ENCODE data around the gene CCDC60.
A peak's percentile ranks its signal among the peaks of the same experiment; 100 is the strongest.

The CCDC60 gene

DNA sequence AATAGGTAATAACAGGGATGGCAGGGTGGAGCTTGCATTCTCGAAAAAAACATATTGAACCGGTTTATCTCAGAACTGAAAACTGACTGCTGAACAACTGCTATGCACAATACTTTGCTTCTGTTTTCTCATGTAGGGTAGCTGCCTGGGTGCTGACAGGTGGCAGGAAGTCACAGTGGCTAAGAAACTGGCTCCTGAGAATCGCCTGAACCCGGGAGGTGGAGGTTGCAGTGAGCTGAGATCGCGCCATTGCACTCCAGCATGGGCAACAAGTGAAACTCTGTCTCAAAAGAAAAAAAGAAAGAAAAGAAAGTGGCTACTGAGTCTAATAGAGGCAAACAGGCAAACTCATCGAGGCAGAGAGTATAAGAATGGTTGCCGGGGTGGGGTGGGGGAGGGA, 113.1 kb downstream of the CCDC60 start:
- DNase-seq, result no peak

DNA sequence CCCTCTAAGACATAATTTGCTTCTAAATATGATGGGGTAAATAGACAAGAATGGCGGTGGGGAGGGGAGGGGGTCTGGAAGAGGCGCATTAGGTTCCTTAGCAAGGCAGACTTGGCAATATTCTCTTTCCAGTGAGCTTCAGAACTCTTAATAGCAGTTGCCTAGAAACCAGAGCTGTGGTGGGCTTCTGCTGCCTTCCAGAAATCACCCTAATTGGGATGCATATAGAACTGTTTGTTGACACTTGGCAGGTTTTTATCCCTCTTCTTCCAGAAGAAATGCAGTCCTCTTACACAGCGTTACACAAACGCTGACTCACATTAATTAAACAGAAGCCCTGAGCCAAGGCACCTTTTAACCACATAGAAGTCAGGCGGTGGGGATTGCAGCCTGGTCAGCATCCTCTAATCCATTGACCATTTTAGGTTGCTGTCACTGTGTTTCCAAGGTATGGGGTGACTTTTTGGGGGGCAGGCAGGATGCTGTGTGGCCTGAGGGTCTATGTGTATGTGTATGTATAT, 114.1 kb downstream of the CCDC60 start:
- DNase-seq, result no peak

DNA sequence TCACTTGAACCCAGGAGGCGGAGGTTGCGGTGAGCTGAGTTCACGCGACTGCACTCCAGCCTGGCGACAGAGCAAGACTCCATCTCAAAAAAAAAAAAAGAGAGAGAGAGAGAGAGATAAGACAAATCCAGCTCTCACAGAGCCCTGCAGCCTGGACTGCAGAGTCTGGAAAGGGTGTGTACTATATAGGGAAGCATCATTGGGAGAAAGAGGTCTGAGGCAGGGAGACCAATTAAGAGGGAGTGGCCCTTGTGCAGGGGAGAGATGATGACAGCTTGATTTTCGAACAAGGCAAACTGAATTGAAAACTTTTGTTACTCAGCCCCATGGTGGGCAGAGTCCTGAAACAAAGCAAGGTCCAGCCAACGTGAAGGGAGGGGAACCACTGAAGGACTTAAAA, 116.2 kb downstream of the CCDC60 start:
- no peak for DNase-seq

DNA sequence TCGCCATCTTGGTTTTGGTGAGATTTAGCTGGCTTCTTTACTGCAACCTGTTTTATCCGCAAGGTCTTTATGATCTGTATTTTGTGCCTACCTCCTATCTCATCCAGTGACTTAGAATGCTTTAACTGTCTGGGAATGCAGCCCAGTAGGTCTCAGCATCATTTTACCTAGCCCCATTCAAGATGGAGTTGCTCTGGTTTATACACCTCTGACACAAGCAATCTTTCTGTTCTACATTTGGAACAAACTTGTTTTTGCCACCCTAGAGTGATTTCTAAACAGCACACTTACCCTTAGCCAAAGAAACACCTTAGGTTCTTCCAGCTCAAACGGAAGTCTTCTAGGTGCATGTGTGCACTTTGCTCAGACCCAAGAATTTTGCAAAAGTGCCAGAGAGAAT, 122.3 kb downstream of the CCDC60 start:
- no peak for DNase-seq

DNA sequence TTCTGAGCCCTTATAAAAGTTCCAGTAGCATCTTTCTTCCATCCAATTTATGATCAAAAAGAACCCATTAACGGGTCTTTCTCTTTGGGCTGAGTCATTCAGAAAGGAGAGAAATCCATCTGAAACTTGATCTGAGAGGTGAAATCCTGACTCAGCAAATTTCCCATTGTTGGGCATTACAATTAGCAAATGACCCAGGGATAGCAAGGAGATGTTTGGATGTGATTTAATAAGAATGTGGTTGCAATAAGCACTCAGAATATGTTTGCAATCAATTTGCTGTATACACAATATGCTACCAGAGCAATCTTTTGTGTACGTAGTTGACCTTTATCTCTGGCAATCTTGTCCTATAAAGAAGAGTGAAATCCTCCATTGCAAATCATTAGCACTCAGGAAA, 122.7 kb downstream of the CCDC60 start:
- DNase-seq, result no peak

DNA sequence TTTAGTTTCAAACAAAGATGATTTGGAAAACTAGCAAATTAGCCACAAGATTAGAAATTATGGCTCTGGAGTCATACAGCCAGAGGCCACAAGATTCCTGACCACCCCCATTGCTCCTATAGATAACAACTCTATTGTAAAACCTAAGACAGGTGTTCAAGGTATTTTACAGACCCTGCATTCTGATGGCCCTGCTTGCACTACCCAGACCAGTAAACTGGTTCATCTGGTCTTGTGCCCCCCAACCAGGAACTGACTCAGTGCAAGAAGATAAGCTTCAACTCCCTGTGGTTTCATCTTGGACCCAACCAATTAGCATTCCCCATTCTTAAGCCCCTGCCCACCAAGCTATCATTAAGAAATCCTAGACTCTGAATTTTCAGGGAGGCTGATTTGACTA, 125.0 kb downstream of the CCDC60 start:
- DNase-seq, result no peak

DNA sequence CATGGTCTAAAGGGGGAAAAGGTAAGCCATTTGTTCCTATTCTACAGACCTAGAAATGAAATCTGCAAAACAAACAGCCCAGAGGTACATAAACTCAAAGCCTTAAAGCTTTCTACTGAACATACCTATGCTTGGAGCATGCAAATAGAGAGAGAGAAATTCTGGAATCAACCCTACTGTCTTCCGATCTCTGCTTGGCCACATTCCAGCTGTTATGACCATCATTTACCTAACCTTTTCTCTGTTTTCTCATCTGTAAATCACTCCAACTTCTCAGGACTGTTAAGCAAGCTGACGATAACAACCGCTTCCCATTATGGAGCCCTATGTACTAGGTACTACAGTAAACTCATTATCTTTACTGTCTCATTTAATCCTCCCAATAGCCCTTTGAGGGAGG, 126.3 kb downstream of the CCDC60 start:
- no peak for DNase-seq

DNA sequence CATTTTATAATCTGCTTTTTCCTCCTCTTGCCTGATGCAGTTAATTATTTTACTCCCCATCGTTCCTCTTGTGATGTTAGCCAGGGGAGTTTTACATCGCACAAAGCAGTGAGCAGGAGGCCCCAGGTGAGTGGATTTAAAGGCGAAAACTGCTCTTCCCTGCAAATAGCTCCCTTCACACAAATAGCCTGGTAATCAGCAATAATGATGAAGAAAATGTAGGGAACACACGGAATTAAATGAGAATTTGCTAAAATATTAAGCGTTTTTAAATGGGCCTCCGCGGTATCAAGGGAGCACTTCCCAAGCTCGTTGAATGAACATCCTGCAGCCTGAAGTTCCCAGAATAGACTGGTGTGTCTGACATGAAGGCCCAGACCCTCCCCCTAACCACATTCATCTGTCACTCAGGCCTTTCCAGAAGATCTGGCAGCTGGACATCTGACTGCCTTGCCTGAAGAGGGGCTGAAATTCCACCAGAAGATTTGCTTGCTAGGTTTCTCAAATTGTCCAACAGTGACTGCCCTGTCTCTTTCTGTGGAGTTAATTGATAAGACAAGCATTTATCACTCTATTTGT, 127.2 kb downstream of the CCDC60 start:
- no peak for DNase-seq

DNA sequence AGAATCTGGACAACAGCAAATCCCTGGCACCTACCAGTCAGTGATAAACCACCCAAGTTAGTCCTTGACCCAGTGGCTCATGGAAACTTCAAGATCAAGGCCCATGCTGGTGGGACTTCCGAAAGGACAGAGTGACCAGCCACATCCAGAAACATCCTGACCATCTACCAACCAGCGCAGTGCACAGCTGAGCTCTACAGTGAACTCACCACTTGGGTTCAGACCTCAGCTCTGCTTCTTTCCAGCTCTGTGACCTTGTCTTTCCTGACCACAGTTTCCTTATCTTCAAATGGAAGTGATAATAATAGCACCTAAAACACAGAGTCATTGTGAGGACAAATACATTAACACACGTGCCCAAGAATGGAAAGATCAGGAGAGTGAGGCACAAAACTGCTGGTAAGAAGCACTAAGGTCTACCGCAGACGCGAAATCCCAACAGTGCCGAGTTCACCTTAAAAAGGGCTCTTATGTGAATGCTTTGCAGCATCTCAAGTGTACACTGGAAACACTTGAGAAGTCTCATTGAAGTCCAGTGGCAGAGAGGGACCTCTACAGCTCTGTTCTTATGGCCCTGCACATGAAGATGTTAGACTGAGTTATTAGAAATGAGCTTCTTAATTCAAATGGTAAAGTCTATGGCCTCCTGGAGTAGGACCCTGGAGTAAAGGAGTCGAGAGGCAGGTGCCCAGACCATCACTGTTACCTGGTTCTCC, 128.8 kb downstream of the CCDC60 start:
- no peak for DNase-seq

DNA sequence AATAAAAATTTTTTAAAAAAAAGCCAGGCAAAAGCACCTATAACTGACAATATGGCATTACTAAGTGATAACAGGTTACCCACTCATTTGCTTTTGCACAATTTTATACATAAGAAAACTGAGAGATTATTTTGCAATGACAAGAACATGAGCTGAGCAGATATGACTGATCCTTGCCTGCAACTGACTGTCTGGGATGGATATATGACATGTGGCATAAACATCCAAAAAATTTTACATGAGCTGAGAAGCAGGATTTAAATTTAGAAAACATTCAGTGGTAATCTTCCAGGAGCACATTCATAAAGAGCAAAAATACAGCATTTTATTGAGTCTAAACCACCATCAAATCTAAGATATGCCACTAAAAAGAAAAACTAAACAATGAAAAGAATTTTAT, 133.8 kb downstream of the CCDC60 start:
- DNase-seq, result no peak

DNA sequence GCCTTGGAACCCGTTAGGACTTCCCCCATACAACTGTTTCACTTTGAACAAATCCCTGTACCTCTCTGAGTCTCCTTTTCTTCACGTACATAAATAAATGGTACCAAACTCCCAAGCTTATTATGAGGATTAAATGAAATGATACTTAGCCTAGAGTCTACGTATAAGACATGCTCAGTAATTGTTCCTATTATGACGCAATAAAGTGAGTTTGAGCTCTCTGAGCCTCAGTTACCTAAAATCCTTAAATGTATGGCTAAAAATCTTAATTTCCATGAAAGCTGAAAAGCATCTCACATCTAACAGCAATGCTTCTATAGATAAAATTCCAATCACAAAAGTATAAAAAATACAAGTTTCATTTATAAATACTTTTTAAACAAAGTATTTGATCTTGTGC, 141.1 kb downstream of the CCDC60 start:
- no peak for DNase-seq

DNA sequence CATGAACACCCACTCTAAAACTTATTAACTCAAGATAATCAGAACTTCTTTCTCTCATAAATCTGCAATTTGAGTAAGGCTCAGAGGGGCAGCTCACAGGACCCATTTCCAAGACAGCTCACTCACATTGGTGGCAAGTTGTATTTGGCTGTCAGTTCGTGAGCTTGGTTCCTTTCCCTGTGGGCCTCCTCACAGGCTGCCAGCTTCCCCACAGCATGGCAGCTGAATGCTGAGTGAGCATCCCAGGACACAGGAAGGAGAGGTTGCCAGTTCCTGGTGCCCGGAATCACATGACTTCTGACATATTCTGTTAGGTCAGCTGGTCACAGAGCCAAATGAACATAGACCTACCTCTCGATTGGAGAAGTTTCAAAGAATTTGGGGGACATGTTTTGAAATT, 142.4 kb downstream of the CCDC60 start:
- DNase-seq, result no peak

DNA sequence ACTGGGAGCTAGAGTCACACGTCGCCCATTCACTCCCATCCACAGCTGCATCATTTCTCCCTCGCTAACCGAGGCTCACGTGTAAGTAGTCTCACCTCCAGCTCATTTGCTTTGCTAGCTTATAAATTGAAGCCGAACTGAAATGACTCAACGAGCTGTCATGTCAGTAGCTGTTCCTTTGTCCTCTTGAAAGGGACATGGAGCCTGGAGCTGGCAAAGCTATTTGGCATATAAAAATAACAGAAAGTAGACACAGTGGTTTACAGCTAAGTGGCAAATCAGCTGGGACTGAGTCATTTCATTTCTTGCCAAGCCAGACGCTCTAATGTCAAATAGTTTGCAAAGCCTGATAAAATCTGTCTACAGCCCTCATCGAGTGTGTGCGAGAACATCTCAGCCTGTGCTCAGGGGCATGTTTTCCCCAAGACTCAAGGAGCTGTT, 144.6 kb downstream of the CCDC60 start:
- DNase-seq, result no peak

DNA sequence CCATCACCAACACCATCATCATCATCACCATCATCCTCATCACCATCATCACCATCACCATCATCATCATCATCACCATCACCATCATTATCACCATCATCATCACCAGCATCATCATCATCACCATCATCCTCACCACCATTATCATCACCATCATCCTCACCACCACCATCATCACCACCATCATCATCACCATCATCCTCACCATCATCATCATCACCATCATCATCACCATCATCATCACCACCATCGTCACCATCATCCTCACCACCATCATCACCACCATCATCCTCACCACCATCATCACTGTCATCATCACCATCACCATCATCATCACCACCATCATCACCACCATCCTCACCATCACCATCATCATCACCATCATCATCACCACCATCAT, 146.0 kb downstream of the CCDC60 start:
- DNase-seq, result no peak

DNA sequence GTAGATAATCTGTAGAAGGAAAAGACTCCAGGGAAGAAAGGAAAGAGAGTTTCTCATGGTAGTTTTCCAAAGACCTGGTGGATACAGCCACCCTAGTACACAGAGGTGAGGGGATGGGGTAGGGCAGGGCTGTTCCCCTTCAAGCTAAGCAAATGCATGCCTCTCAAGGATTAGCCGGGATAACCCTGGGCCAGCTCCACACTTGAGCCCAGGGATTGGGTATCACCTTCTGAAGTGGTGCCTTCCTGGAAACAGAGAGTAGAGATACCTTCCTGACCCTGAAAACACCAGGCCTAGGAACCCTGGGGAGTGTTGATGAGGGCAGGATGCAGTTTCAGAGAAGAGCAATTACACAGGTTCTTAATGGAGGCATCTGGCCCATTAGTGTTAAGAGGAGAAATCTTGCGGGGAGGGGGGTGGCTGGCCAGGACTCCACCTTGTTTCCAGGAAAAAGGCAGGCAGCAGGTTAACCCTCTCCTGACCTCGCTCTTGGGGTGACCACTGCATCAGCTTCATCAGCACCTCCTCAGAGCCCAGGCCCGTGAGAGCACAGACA, 152.1 kb downstream of the CCDC60 start:
- DNase-seq, result no peak

DNA sequence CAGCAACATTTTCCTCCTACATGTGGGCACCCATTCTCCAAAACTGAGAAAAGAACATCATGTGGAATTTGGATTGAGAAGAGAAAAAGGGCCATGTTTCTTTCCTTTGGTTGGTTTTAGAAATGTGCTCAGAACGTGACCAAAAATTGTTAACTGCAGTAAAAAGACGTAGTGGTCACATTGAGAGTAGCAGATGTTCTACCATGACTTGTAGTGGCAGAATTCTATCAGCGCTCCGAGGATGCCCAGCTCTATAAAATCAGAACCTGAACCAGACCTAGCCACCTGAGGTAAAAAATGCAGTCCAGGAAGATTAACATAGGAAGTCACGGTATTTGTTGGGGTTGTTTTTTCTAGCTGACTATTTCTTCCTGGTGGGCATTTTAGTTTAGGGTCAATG, 157.3 kb downstream of the CCDC60 start:
- DNase-seq, result no peak

DNA sequence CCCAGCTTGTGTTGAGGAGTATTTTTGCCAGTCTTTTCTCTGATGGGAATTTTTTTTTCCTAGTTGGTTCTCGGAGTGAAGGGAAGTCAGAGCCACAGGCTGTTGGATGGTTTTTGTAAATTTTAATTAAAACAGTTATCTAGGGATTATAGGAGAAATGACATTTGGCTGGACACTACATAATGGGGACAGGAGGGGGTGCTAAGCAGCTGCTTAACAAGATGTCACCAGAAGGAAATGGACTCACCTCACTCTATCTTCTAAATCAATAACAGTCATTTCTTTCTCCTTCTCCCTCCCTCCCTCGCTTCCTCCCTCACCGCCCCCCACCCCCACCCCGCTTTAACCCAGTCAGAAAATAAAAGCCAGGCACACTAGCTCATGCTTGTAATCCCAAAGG, 165.7 kb downstream of the CCDC60 start:
- DNase-seq, result no peak

DNA sequence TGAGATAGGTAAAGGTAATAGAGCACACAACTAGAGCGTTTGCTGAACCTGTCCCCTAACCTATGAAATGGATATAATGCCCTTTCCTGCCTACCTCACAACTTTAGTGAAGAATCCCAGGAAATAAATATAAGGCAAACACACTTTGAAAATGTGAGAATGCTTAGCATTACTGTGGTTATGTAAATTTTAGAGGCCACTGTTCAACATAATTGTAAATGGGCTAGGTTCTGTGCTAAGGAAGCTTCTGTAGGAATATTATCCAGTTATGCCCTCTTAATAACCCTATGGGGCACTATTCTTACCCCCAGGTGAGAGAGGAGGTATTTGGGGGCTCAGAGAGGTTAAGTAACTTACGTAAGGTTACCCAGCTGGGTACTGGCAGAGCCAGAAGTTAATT, 166.5 kb downstream of the CCDC60 start:
- DNase-seq, result no peak

DNA sequence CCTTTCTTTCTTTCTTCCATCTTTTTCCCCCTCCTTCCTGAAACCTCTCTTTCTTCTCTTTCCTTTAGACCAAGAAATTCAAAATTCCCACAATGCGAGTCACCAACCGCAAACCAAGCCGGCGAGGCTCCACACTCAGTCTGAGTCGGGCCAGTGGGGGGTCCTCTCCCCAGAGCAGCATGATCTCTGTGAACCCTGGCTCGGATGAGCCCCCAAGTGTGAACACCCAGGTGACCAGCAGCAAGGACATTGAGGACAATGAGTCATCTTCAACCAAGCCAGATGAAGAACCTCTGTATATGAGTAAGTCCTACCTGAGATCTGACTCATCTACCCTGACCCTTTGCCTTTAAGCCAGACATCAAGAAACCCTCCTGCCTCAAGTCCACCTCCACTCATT, 170.5 kb downstream of the CCDC60 start:
- no peak for DNase-seq

DNA sequence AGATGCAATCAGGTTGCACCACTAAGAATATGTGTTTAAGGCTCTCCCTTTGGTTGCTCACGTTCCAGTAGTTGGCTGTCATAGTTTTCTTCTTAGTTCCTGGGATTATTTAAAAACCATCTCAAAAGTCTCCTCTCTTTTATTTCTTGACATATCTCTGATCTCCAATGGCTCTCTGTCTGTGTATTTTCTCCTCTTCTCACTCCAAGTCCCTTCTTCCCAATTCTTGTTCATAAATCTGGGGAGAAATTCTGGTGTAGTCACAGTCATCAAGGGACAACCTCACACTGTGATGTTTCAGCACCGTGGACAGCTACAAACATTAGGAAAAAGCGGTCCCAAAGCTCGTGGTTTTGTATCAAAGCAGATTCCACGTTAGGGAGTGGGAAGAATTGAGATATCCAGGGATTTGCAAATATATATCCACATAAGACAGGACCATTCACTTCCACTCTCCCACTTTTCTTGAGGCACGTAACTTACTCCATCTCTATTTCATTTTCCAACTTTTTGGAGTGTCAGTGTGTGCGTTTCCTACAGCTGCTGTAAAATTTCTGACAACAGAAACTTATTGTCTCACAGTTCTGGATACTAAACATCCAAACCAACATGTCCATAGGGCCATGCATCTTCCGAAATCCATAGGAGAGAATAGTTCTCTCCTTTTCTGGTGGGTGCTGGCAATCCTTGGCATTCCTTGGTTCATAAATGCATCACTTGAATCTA, 178.4 kb downstream of the CCDC60 start:
- no peak for DNase-seq

DNA sequence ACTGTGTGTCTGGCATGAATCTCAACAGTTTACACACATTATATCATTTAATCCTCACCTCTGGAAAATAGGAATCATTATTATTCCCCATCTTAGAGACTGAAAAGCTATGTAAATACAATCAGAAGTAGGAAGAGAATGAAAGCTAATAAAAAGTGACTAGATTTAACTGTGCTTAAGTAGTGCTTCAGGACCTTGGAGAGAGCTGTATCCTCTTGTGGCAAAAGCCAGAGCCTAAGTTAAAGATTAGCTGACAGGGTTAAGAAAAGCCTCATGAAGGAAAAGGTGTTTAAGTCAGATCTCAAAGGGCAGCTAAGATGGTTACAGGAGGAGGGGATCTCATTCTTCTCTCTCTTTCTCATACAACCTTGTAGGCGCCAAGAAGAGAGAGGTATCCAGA, 193.7 kb downstream of the CCDC60 start:
- DNase-seq, result no peak

DNA sequence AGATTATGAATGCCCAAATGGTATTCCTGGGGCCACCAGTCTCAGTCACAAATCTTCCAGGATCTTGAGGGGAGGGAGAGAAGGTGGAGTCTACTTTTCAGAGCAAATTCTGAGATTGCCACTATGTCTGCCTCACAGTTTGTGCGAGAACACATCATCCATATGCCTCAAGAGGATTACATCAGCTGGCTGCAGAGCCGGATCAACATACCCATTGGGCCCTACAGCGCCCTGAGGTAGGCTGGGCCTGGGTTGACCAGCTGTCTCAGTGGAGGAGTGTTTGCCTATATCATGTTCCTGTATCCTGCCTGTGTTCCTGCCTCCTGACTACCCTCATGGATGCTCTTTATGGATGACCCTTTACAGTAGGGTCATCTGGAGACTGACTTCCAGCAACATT, 205.9 kb downstream of the CCDC60 start:
- DNase-seq, result no peak

DNA sequence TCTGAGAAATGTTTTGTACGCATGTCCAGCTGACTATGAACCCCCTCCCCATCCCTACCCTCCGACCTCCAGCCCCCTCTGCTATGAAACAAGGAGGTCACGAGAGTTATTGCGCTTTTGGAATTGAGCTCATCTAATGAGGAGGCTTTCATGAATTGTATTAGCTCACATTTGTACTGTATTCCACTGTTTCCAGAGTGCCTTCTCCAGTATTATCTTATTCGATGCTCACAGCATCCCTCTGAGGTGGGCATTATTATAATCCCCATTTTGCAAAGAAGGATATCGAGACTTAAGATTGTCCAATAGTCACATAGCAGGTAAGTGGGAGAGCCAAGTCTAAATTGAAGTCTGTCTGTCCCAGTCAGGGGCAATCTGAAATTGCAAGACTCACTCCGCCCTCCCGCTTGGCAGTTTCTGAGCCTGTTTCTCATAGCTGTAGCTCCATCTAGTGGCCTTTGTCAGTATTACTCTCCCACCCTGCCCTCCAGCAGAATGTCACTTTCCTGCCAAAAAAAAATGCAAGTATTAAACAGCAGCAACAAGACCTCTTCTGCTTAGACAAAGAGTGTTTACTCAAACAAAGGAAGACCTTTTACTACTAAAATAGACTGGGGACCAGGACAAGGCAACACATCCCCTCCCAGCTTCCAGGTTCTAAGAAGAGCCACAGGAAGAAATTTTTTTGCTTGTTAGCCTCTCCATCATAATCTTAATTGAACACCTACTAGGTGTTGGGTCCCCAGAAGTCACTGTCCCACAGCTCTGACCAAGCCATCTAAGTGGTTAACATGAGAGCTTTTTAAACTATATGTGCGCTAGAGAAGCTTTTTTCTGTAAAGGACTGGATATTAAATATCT, 210.5 kb downstream of the CCDC60 start:
- DNase-seq, result peak; percentile 76

Measured in NCI-H2029 treated with DMSO at 0.1 percent for 48 hours (cell line).